IMR-90 (cell line): Measurements from ENCODE around the gene LPXN. TPM values are rescaled to one million over a fixed set of nuclear protein-coding genes. Genes with fewer than 3 reads are reported as not detected.

Experiments used
- ATAC-seq: fragments of 200-7000 bp; cut with Tn5 transposase; 2 replicates; pipeline ENCODE4 v1.9.1; 2020; ENCODE audit warnings: low read depth, mild to moderate bottlenecking, moderate library complexity
- BruUV-seq: library from RNA; stranded (reverse); fragments of 400-500 nt; replicated peaks from 2 replicates; lab custom pipeline; 2021; lab: Mats Ljungman, UMichigan
- CTCF ChIA-PET: fragments of 300-600 bp; formaldehyde crosslinking; extraction: SDS; loops from one replicate; lab custom pipeline; 2021; ENCODE audit warnings: antibody characterized with exemption; lab: Yijun Ruan, JAX
- POLR2A ChIA-PET: fragments of 300-600 bp; sonication (Branson Sonifier 250); formaldehyde crosslinking; loops from one replicate; lab custom pipeline; 2022; ENCODE audit warnings: antibody characterized with exemption; ENCODE audit not compliant: unreplicated experiment; lab: Charles Lee
- DNase-seq: peaks from one replicate; pipeline ENCODE4 v3.0.0; 2013
- H2AFZ ChIP-seq: replicated peaks from 2 replicates; pipeline ENCODE3; 2013; ENCODE audit warnings: low read length, mild to moderate bottlenecking; ENCODE audit not compliant: poor library complexity
- H2AK5ac ChIP-seq: 2 replicates; pipeline ENCODE4 v1.6.1; 2013; ENCODE audit warnings: low read depth, low read length, inconsistent platforms
- H2AK9ac ChIP-seq: replicated peaks from 2 replicates; pipeline ENCODE3; 2013; ENCODE audit warnings: mild to moderate bottlenecking, low read depth, low read length, moderate library complexity; ENCODE audit not compliant: poor library complexity
- H2BK120ac ChIP-seq: 2 replicates; pipeline ENCODE4 v1.6.1; 2013; ENCODE audit warnings: low read depth, low read length, inconsistent platforms
- H2BK15ac ChIP-seq: 3 replicates; pipeline ENCODE4 v1.6.1; 2013; ENCODE audit warnings: low read depth, low read length, inconsistent platforms
- H2BK20ac ChIP-seq: 2 replicates; pipeline ENCODE4 v1.6.1; 2013; ENCODE audit warnings: low read depth, mild to moderate bottlenecking, inconsistent platforms, low read length, moderate library complexity
- H2BK5ac ChIP-seq: 2 replicates; pipeline ENCODE4 v1.6.1; 2013; ENCODE audit warnings: mild to moderate bottlenecking, low read depth, low read length, inconsistent platforms; ENCODE audit not compliant: poor library complexity, severe bottlenecking
- H3K14ac ChIP-seq: replicated peaks from 2 replicates; pipeline ENCODE4 v1.6.1; 2013; ENCODE audit warnings: low read depth, low read length, inconsistent platforms
- H3K18ac ChIP-seq: 2 replicates; pipeline ENCODE4 v1.6.1; 2013; ENCODE audit warnings: low read depth, low read length, control low read depth
- H3K23ac ChIP-seq: 2 replicates; pipeline ENCODE4 v1.6.1; 2013; ENCODE audit warnings: low read depth, low read length, inconsistent platforms
- H3K27ac ChIP-seq: 2 replicates; pipeline ENCODE4 v1.5.1; 2013; ENCODE audit warnings: mild to moderate bottlenecking, control low read depth, low read length; ENCODE audit not compliant: insufficient read depth
- H3K27me3 ChIP-seq: 2 replicates; pipeline ENCODE4 v1.6.1; 2013; ENCODE audit warnings: low read length; ENCODE audit not compliant: control insufficient read depth, insufficient read depth
- H3K36me3 ChIP-seq: 2 replicates; pipeline ENCODE4 v1.6.1; 2013; ENCODE audit warnings: low read length, mixed read lengths; ENCODE audit not compliant: control insufficient read depth, insufficient read depth
- H3K4ac ChIP-seq: 2 replicates; pipeline ENCODE4 v1.6.1; 2013; ENCODE audit warnings: low read depth, low read length, inconsistent platforms
- H3K4me1 ChIP-seq: 2 replicates; pipeline ENCODE4 v1.6.1; 2013; ENCODE audit warnings: low read length, mixed read lengths; ENCODE audit not compliant: control insufficient read depth, insufficient read depth
- H3K4me2 ChIP-seq: 2 replicates; pipeline ENCODE4 v1.6.1; 2013; ENCODE audit warnings: low read depth, mild to moderate bottlenecking, control low read depth, low read length, moderate library complexity
- H3K4me3 ChIP-seq: 2 replicates; pipeline ENCODE4 v1.5.1; 2013; ENCODE audit warnings: low read depth, mild to moderate bottlenecking, control low read depth, low read length, moderate library complexity; ENCODE audit not compliant: insufficient read depth
- H3K56ac ChIP-seq: 2 replicates; pipeline ENCODE4 v1.6.1; 2013; ENCODE audit warnings: low read length, inconsistent platforms; ENCODE audit not compliant: insufficient read depth; ENCODE audit errors: extremely low read depth
- H3K79me1 ChIP-seq, 2 experiments: 2 replicates each; pipeline ENCODE4 v1.6.1; 2013; ENCODE audit warnings: low read length in 2 of 2, inconsistent platforms in 1 of 2, low read depth in 1 of 2
- H3K9ac ChIP-seq: 2 replicates; pipeline ENCODE4 v1.6.1; 2013; ENCODE audit warnings: low read depth, low read length, control low read depth
- H3K9me1 ChIP-seq: 2 replicates; pipeline ENCODE4 v1.6.1; 2013; ENCODE audit warnings: low read length, inconsistent platforms; ENCODE audit not compliant: insufficient read depth
- H3K9me3 ChIP-seq: 2 replicates; pipeline ENCODE4 v1.6.1; 2013; ENCODE audit warnings: low read length; ENCODE audit not compliant: control insufficient read depth, insufficient read depth
- H4K20me1 ChIP-seq: 2 replicates; pipeline ENCODE4 v1.6.1; 2013; ENCODE audit warnings: low read length, inconsistent platforms; ENCODE audit not compliant: insufficient read depth
- H4K5ac ChIP-seq: 2 replicates; pipeline ENCODE4 v1.6.1; 2013; ENCODE audit warnings: mild to moderate bottlenecking, low read depth, low read length, control low read depth
- H4K8ac ChIP-seq, 2 experiments: 2 replicates each; pipeline ENCODE4 v1.6.1; 2013; ENCODE audit warnings: low read depth in 2 of 2, low read length in 2 of 2, control low read depth in 1 of 2, inconsistent platforms in 1 of 2
- H4K91ac ChIP-seq: 2 replicates; pipeline ENCODE4 v1.6.1; 2013; ENCODE audit warnings: low read depth, low read length, inconsistent platforms; ENCODE audit not compliant: insufficient read depth
- CEBPB ChIP-seq: IDR thresholded peaks from 2 replicates; pipeline ENCODE4 v1.6.1; 2012; ENCODE audit warnings: low read depth, low read length, improper control_type of control experiment
- ELK1 ChIP-seq: fragments of 150-350 bp; IDR thresholded peaks from 2 replicates; pipeline ENCODE4 v1.6.1; 2016; ENCODE audit warnings: low read depth, mild to moderate bottlenecking, low read length, moderate library complexity, borderline replicate concordance
- dilution Hi-C: fragments of 300-500 bp; cut with HindIII; formaldehyde crosslinking; loops from one replicate; pipeline ENCODE4 v1.14.3; 2018; ENCODE audit warnings: low sequenced_read_pairs; ENCODE audit not compliant: unreplicated experiment
- in situ Hi-C: fragments of 300-500 bp; cut with MboI; formaldehyde crosslinking; loops from 3 replicates; pipeline ENCODE4 v1.14.3; 2019; ENCODE audit warnings: low sequenced_read_pairs, inconsistent platforms, mixed read lengths
- intact Hi-C: fragments of 100-400 bp; cut with micrococcal nuclease; formaldehyde crosslinking; loops from 2 replicates; pipeline ENCODE4 v1.10.0; 2022
- polyA plus RNA-seq, 3 experiments: library from polyadenylated mRNA; depleted of rRNA; stranded (reverse); fragments of >200 nt; gene quantifications; 2 replicates each; pipeline ENCODE4 v1.2.3, GENCODE V29; 2012; ENCODE audit warnings: low replicate concordance in 1 of 3
- total RNA-seq: library from RNA; depleted of rRNA; stranded (reverse); fragments of >200 nt; gene quantifications from 2 replicates; pipeline ENCODE4 v1.2.3, GENCODE V29; 2012

Gene LPXN
- total and polyA plus RNA-seq, 2 of the 4 experiments (the other 2 are of a cell fraction) = 13.4 to 15.7 TPM

DNA sequence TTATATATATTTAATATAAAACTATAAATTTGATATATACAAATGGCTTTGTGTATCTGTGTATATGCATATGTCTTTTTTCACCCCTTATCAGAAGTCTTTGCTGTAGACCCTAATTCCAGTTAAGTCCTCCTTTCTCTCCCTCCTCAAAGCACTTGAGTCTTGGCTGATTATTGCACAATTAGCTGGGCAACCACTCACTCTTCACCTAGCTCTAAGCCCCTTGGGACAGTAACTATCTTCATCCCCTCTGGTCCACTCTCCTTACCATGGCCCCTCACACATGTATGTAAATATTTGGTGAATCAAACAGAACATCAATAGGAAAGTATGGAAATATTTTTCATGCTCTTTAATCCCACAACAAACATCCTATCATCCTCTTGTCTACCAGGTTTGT lies 66.8 kb downstream of the LPXN start:
- no peak overlapping the region for H3K27ac ChIP-seq
- dilution Hi-C loops (no loop called here), in situ Hi-C loops (loop anchor here (25.0 kb wide), 1 partner anchor 1022 kb away; no protein-coding TSS in a partner anchor), intact Hi-C loops (no loop called here)
- peak overlapping the region; percentile 87 for H2BK120ac ChIP-seq
- POLR2A ChIA-PET = interaction anchor here (1.0 kb wide), 1 partner anchor 117 kb away, joined by 4 read pairs; no protein-coding TSS in a partner anchor
- peak overlapping the region; percentile 97 for H2BK20ac ChIP-seq
- H3K36me3 ChIP-seq = no peaks in the 10 kb centered on the region
- H4K91ac ChIP-seq = peak overlapping the region; percentile 70; the same call in 1 of the 2 replicates
- no peak overlapping the region for H3K23ac ChIP-seq
- peak overlapping the region; percentile 85 for H3K18ac ChIP-seq
- H3K9me3 ChIP-seq = no peaks in the 10 kb centered on the region
- no peaks in the 10 kb centered on the region for H3K27me3 ChIP-seq
- no peak overlapping the region for H2AK5ac ChIP-seq
- peak overlapping the region; percentile 74; the same call in 1 of the 2 replicates for H4K5ac ChIP-seq
- H3K4me2 ChIP-seq = no peak overlapping the region
- no peak overlapping the region for H3K9ac ChIP-seq
- no peak for DNase-seq
- H3K4me3 ChIP-seq = no peak overlapping the region
- H4K8ac ChIP-seq = peak overlapping the region; percentile 41 to 65; a peak in 2 of 4 replicates
- CTCF ChIA-PET = interaction anchor here (0.6 to 0.7 kb wide), 3 partner anchors 117 to 864 kb away, joined by 3 to 5 read pairs (median 4); no protein-coding TSS in a partner anchor
- H2BK5ac ChIP-seq = peak overlapping the region; percentile 83
- no TSS peak for BruUV-seq
- H3K9me1 ChIP-seq = peaks cover 2% of the 10 kb centered on the region; the same call in 1 of the 2 replicates
- H3K4ac ChIP-seq = peak overlapping the region; percentile 45; the same call in 1 of the 2 replicates
- no peaks in the 10 kb centered on the region for H4K20me1 ChIP-seq
- peak; percentile 68; the same call in 1 of the 2 replicates for TF ChIP-seq CEBPB
- no peak for TF ChIP-seq ELK1
- H2BK15ac ChIP-seq = peak overlapping the region; percentile 22; the same call in 1 of the 3 replicates
- H3K56ac ChIP-seq = no peak overlapping the region
- H2AFZ ChIP-seq = no peak overlapping the region
- H3K4me1 ChIP-seq = peaks cover 4% of the 10 kb centered on the region; the same call in 1 of the 2 replicates
- H3K14ac ChIP-seq = 0 out of 2 replicates have a peak overlapping the region, but pooled peaks have one; percentile 33
- H2AK9ac ChIP-seq = no peak overlapping the region
- no peaks in the 10 kb centered on the region for H3K79me1 ChIP-seq
- ATAC-seq = no peak
